Left ventricle myocardium inferior (tissue), 1 donor: Measurements from ENCODE around the gene EFNB3. TPM values are rescaled to one million over a fixed set of nuclear protein-coding genes. Genes with fewer than 3 reads are reported as not detected.

ENCODE experiments used
- DNase-seq: peaks from one replicate; pipeline ENCODE4 v3.0.0-alpha.2; 2020
- H3K27ac ChIP-seq: fragments of 200-600 bp; replicated peaks from 2 replicates; pipeline ENCODE4 v1.8.0; 2021
- H3K27me3 ChIP-seq: fragments of 200-600 bp; 2 replicates; pipeline ENCODE4 v1.8.0; 2021; ENCODE audit warnings: low read depth
- H3K36me3 ChIP-seq: fragments of 200-600 bp; 2 replicates; pipeline ENCODE4 v1.8.0; 2021
- H3K4me1 ChIP-seq: fragments of 200-600 bp; 2 replicates; pipeline ENCODE4 v1.8.0; 2021
- H3K4me3 ChIP-seq: fragments of 200-600 bp; 2 replicates; pipeline ENCODE4 v1.8.0; 2021; ENCODE audit warnings: mild to moderate bottlenecking, moderate library complexity
- H3K9me3 ChIP-seq: fragments of 200-600 bp; replicated peaks from 2 replicates; pipeline ENCODE4 v1.8.0; 2021
- intact Hi-C: fragments of 100-400 bp; cut with micrococcal nuclease; formaldehyde crosslinking; loops from one replicate; pipeline ENCODE4 v1.11.0; 2022
- total RNA-seq: library from RNA; stranded (reverse); fragmentation: NEBNext Ultra II Directional; extraction: Animal tissue kit (Norgen Biotek cat#: 25700); gene quantifications from one replicate; pipeline ENCODE4 v1.2.1, GENCODE V29; 2021
- TF ChIP-seq, protein P1 (sequence below): fragments of 200-600 bp; IDR thresholded peaks from 2 replicates; pipeline ENCODE4 v1.8.0; 2021; ENCODE audit warnings: antibody characterized with exemption, mild to moderate bottlenecking, borderline replicate concordance
- donor health status: DM: no; HTN: yes; CAD: no; lungs with severe emphysema.

The EFNB3 gene
- total RNA-seq, 1 donor from 2014 or later: not detected

DNA sequence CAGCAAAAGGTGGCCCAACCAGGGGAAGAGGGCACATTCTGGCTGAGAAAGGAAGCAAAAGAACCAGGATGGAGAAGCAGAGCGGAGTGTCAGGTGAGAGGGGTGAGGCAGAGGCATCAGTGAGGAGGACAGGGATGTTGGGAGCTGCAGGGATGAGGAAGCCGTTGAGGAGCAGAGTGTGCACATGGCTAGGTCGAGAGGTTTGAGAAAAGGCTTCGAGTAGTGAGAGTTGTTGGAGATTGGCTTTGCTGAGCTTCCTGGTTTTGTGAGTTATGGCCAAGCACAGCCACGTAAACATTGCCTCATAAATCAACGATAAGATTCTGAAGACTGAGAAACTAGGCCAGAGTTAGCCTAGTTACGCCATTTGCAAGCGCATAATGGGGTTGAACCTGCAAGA is 39.4 kb downstream of the EFNB3 start:
- H3K4me1 ChIP-seq: peaks cover 10% of the 10 kb centered on the region
- DNase-seq: no peak
- H3K27me3 ChIP-seq: peaks cover 33% of the 10 kb centered on the region
- TF ChIP-seq, protein P1, sequence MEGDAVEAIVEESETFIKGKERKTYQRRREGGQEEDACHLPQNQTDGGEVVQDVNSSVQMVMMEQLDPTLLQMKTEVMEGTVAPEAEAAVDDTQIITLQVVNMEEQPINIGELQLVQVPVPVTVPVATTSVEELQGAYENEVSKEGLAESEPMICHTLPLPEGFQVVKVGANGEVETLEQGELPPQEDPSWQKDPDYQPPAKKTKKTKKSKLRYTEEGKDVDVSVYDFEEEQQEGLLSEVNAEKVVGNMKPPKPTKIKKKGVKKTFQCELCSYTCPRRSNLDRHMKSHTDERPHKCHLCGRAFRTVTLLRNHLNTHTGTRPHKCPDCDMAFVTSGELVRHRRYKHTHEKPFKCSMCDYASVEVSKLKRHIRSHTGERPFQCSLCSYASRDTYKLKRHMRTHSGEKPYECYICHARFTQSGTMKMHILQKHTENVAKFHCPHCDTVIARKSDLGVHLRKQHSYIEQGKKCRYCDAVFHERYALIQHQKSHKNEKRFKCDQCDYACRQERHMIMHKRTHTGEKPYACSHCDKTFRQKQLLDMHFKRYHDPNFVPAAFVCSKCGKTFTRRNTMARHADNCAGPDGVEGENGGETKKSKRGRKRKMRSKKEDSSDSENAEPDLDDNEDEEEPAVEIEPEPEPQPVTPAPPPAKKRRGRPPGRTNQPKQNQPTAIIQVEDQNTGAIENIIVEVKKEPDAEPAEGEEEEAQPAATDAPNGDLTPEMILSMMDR: no peak
- no peak overlapping the region for H3K4me3 ChIP-seq
- no peak overlapping the region for H3K27ac ChIP-seq
- no peaks in the 10 kb centered on the region for H3K9me3 ChIP-seq
- no peaks in the 10 kb centered on the region for H3K36me3 ChIP-seq
- intact Hi-C loops: loop anchor here (10.0 kb wide), 1 partner anchor 250 kb away; no protein-coding TSS in a partner anchor

DNA sequence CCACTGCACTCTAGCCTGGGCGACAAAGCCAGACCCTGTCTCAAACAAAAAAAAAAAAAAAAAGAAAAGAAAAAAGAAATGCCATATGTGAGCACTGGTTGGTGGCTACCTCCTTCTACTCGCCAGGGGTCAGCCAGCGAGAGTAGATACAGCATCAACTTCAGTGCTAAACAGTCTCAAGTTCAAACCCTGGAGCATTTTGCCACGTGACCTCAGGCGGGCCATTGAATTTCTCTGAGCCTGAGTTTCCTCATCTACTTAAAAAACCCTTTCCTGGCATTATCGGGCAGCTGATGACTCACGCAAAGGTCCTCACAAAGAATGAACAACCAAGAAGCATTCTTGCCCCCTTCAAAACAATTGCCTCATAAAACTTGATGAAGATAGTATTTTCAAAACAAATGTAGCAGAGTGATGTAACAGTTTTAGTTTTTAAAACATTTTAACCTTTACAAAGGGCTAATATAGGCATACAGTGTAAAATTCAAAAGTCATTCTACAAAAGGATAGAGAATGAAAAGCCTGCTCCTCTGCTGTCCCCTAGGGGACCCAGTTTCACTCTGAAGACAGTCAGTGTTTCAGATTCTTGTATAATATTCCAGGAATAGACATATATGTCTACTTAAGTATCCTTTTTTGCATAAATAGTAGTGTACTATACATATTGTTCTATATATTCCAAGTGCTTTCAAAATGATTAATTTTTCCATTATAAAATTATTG is 40.9 kb downstream of the EFNB3 start:
- H3K9me3 ChIP-seq: peaks cover 4% of the 10 kb centered on the region
- peaks cover 10% of the 10 kb centered on the region for H3K4me1 ChIP-seq
- H3K27ac ChIP-seq: no peak overlapping the region
- no peaks in the 10 kb centered on the region for H3K36me3 ChIP-seq
- DNase-seq: no peak
- no peak overlapping the region for H3K4me3 ChIP-seq
- peaks cover 18% of the 10 kb centered on the region for H3K27me3 ChIP-seq
- TF ChIP-seq, protein P1: no peak
- intact Hi-C loops: loop anchor here (10.0 kb wide), 1 partner anchor 249 kb away; no protein-coding TSS in a partner anchor

DNA sequence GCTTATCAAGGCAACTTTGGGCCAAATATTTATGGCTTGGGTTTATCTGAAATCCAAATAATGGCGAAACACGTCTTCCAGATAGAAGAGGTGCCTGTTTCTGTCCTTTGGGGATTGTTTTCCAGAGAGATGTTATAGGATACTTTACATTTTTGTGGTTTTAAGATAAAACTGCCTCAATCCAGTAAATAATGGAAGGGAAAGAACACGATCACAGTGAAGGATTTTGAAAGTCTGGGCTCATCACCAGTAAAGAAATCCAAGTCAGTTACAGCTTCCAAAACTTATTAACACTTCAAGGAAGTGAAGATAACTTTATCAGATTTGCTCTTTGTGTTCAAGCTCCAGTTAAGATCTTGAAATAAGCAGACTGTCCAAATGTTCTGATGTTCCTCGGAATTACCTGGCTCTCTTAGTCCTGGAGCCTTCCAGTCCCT is 42.7 kb downstream of the EFNB3 start:
- no peak for DNase-seq
- TF ChIP-seq, protein P1: no peak
- Histone ChIP-seq H3K36me3 (no peaks in the 10 kb centered on the region), H3K9me3 (peaks cover 4% of the 10 kb centered on the region), H3K4me3 (no peak overlapping the region), H3K27ac (no peak overlapping the region), H3K27me3 (peaks cover 3% of the 10 kb centered on the region), H3K4me1 (peaks cover 16% of the 10 kb centered on the region)
- intact Hi-C loops: loop anchor here (10.0 kb wide), 1 partner anchor 247 kb away; no protein-coding TSS in a partner anchor

DNA sequence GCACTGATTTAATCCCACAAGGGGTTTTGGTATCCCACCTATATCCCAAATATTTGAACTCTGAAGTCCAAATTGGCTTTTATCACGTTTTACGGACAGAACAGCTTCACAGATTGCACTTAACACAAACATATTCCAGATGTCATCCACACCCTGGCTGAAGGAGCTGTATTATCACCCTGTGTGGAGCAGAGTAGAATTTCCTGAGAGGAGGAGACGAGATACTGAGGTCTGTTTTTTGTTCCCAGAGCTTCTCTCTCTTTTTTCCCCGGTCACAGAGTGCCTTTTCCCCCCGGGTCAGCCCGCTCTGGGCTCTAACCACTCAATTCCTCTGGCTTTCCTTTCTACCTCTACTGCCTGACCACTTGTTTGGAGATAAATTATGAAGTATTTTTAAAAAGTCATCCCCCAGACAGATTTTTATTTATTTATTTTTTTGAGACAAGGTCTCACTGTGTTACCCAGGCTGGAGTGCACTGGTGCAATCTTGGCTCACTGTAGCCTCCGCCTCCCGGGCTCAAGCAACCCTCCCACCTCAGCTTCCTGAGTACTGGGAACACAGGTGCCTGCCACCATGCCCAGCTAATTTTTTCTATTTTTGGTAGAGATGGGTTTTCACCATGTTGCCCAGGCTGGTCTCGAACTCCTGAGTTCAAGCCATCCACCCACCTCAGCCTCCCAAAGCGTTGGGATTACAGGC is 43.2 kb downstream of the EFNB3 start:
- H3K27ac ChIP-seq: no peak overlapping the region
- TF ChIP-seq, protein P1: no peak

DNA sequence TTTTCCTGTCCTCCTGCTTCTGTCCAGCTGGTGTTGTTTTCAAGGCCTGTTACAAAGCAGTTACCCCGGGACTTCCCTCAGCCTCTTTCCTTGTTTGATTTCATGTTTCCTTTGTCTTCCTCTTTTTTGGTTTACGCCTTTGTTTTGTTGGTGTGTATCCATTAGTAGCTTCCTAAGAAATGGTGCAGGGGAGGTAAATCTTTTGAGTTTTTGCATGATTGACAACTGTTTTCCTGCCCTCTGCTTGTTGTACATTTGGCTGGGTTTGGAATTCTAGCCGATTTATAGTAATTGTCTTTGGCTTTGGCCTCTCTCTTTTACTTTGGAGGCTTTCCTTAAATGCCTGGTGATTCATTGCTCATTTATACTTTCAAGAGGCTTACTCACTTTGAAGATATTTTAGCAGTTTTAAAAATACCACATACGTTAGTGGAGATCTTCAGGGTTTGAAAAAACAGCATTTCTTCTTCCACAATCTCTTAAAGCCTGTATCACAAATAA is 45.4 kb downstream of the EFNB3 start:
- intact Hi-C loops: no loop called here
- H3K36me3 ChIP-seq: no peaks in the 10 kb centered on the region
- no peak overlapping the region for H3K4me3 ChIP-seq
- TF ChIP-seq, protein P1: no peak
- peaks cover 16% of the 10 kb centered on the region for H3K4me1 ChIP-seq
- no peak overlapping the region for H3K27ac ChIP-seq
- no peak for DNase-seq
- H3K9me3 ChIP-seq: peaks cover 4% of the 10 kb centered on the region
- H3K27me3 ChIP-seq: no peaks in the 10 kb centered on the region

More for the DNA sequence above, 43.2 kb downstream of the EFNB3 start:
- no peak for DNase-seq
- H3K27me3 ChIP-seq: no peaks in the 10 kb centered on the region
- no peak overlapping the region for H3K4me3 ChIP-seq
- H3K36me3 ChIP-seq: no peaks in the 10 kb centered on the region
- peaks cover 4% of the 10 kb centered on the region for H3K9me3 ChIP-seq
- intact Hi-C loops: loop anchor here (10.0 kb wide), 1 partner anchor 247 kb away; no protein-coding TSS in a partner anchor
- H3K4me1 ChIP-seq: peaks cover 16% of the 10 kb centered on the region
